A673 (cell line): Measurements from ENCODE around the gene OXSR1. TPM values are rescaled to one million over a fixed set of nuclear protein-coding genes. Genes with fewer than 3 reads are reported as not detected.

ENCODE experiments used
- BruUV-seq: library from RNA; stranded (reverse); fragments of 400-500 nt; replicated peaks from 2 replicates; lab custom pipeline; 2021; lab: Mats Ljungman, UMichigan
- CTCF ChIA-PET: fragments of 300-600 bp; sonication (Branson Sonifier 250); formaldehyde crosslinking; loops from one replicate; lab custom pipeline; 2022; ENCODE audit warnings: antibody characterized with exemption; lab: Charles Lee
- POLR2A ChIA-PET: fragments of 300-600 bp; sonication (Branson Sonifier 250); formaldehyde crosslinking; loops from one replicate; lab custom pipeline; 2022; ENCODE audit warnings: antibody characterized with exemption; ENCODE audit not compliant: low non-redundant PET; lab: Charles Lee
- DNase-seq: peaks from one replicate; pipeline ENCODE4 v3.0.0-alpha.2; 2015; ENCODE audit warnings: low spot score
- H3K27ac ChIP-seq: fragments of 200-600 bp; sonication (generic); 2 replicates; pipeline ENCODE4 v1.5.1; 2016; ENCODE audit warnings: mixed run types, low read depth, mild to moderate bottlenecking, mixed read lengths, antibody characterized with exemption, low read length; ENCODE audit not compliant: poor library complexity, severe bottlenecking
- H3K27me3 ChIP-seq: fragments of 200-600 bp; sonication (generic); replicated peaks from 2 replicates; pipeline ENCODE4 v1.6.1; 2017; ENCODE audit warnings: mixed run types, low read depth, mild to moderate bottlenecking, mixed read lengths, antibody characterized with exemption, low read length; ENCODE audit not compliant: insufficient read depth, poor library complexity
- H3K36me3 ChIP-seq: fragments of 200-600 bp; sonication (generic); 2 replicates; pipeline ENCODE4 v1.6.1; 2016; ENCODE audit warnings: mixed run types, mild to moderate bottlenecking, mixed read lengths, antibody characterized with exemption, low read length; ENCODE audit not compliant: insufficient read depth, poor library complexity, severe bottlenecking
- H3K4me1 ChIP-seq: fragments of 200-600 bp; sonication (generic); 2 replicates; pipeline ENCODE4 v1.6.1; 2017; ENCODE audit warnings: mixed run types, mild to moderate bottlenecking, mixed read lengths, antibody characterized with exemption, low read length; ENCODE audit not compliant: insufficient read depth, poor library complexity, severe bottlenecking
- H3K4me3 ChIP-seq: fragments of 200-600 bp; sonication (generic); 2 replicates; pipeline ENCODE4 v1.5.1; 2016; ENCODE audit warnings: low read depth, mixed run types, mild to moderate bottlenecking, mixed read lengths, low read length; ENCODE audit not compliant: poor library complexity, severe bottlenecking
- H3K9me3 ChIP-seq: fragments of 200-600 bp; sonication (generic); 2 replicates; pipeline ENCODE4 v1.6.1; 2016; ENCODE audit warnings: mixed run types, low read depth, mild to moderate bottlenecking, mixed read lengths, antibody characterized with exemption, low read length; ENCODE audit not compliant: poor library complexity, severe bottlenecking
- CTCF ChIP-seq: fragments of 300-800, 200-600 bp; sonication (generic); conservative IDR thresholded peaks from 2 replicates; pipeline ENCODE4 v1.5.1; 2017; ENCODE audit warnings: low read depth, mild to moderate bottlenecking, antibody characterized with exemption, low read length, moderate library complexity, mixed read lengths
- EZH2 ChIP-seq: fragments of 200-600 bp; sonication (generic); IDR thresholded peaks from 2 replicates; pipeline ENCODE4 v1.6.1; 2017; ENCODE audit warnings: borderline replicate concordance, low read depth, mild to moderate bottlenecking, mixed read lengths, antibody characterized with exemption, low read length; ENCODE audit not compliant: poor library complexity, severe bottlenecking
- intact Hi-C: fragments of 100-400 bp; cut with micrococcal nuclease; formaldehyde crosslinking; loops from one replicate; pipeline ENCODE4 v1.10.0; 2022; ENCODE audit not compliant: unreplicated experiment
- total RNA-seq: library from RNA; stranded (reverse); gene quantifications from 2 replicates; pipeline ENCODE4 v1.2.3, GENCODE V29; 2021

The OXSR1 gene
- total RNA-seq, 1 experiment from 2014 or later, result 30.9 TPM

DNA sequence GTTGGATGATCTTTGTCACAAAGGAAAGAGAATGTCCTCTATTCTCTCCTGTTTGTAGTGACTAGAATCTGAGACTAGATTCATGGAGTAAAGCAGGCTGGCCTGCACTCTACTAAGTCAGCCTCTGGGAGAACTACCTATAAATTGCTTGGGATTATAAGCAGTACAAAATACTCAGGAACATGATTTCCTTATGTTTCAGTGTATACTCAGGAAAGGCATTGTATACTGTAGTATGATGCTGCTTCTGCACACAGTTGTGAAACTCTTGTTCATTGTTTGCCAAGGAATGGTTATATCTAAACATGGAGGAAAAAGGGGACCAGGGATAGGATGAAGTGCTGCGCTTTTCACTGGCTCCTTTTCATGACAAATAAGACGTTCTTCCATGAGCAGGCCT, 49.2 kb downstream of the OXSR1 start:
- no TSS peak for BruUV-seq
- CTCF ChIA-PET, result no interaction called here

GRCh38 chr3:38219609-38220197, 54.4 kb downstream of the OXSR1 start:
- BruUV-seq, result no TSS peak

More for the DNA sequence above, 49.2 kb downstream of the OXSR1 start:
- intact Hi-C loops, result no loop called here
- H3K9me3 ChIP-seq, result no peaks in the 10 kb centered on the region
- no peaks in the 10 kb centered on the region for H3K36me3 ChIP-seq
- DNase-seq, result no peak
- POLR2A ChIA-PET, result no interaction called here
- no peak for TF ChIP-seq EZH2
- no peak for TF ChIP-seq CTCF
- H3K27ac ChIP-seq, result no peak overlapping the region
- H3K4me3 ChIP-seq, result no peak overlapping the region
- H3K27me3 ChIP-seq, result no peaks in the 10 kb centered on the region
- no peaks in the 10 kb centered on the region for H3K4me1 ChIP-seq

GRCh38 chr3:38221005-38221404, 55.7 kb downstream of the OXSR1 start:
- DNase-seq, result no peak
- H3K27ac ChIP-seq, result no peak overlapping the region
- intact Hi-C loops, result no loop called here
- CTCF ChIA-PET, result no interaction called here
- no peaks in the 10 kb centered on the region for H3K36me3 ChIP-seq
- POLR2A ChIA-PET, result no interaction called here
- H3K27me3 ChIP-seq, result no peaks in the 10 kb centered on the region
- no peak overlapping the region for H3K4me3 ChIP-seq
- no peak for TF ChIP-seq CTCF
- no peak for TF ChIP-seq EZH2
- no TSS peak for BruUV-seq
- peaks cover 7% of the 10 kb centered on the region for H3K4me1 ChIP-seq
- H3K9me3 ChIP-seq, result no peaks in the 10 kb centered on the region

More at GRCh38 chr3:38219609-38220197, 54.4 kb downstream of the OXSR1 start:
- Histone ChIP-seq H3K9me3 (no peaks in the 10 kb centered on the region), H3K4me1 (no peaks in the 10 kb centered on the region), H3K36me3 (no peaks in the 10 kb centered on the region), H3K27me3 (no peaks in the 10 kb centered on the region), H3K27ac (no peak overlapping the region), H3K4me3 (no peak overlapping the region)
- ChIA-PET POLR2A (no interaction called here), CTCF (no interaction called here)
- DNase-seq, result no peak
- intact Hi-C loops, result no loop called here
- TF ChIP-seq EZH2 (no peak), CTCF (no peak)
